ENCODE results near the gene TBC1D8B.

TBC1D8B gene

DNA sequence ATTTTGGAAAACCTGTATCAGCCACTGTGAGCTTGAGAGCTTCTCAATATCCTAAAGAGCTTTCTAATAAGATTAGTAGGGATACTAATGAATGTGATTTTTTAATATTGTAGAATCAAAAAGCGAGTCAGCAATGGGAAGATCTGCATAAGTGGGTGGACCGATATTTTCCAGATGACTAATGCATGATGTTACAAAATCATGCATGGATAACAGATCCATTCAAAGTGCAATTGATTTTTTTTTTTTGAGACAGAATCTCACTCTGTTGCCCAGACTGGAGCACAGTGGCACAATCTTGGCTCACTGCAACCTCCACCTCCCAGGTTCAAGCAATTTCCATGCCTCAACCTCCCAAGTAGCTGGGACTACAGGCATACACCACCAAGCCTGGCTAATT is 110.4 kb downstream of the TBC1D8B start:
- TF ChIP-seq GATA2 (IDR thresholded peaks at IDR 0.05; ENCODE audit: low read depth, low read length), result no peak
- TF ChIP-seq GATA3 (IDR thresholded peaks at IDR 0.05; ENCODE audit: low read depth, low read length), result no peak

DNA sequence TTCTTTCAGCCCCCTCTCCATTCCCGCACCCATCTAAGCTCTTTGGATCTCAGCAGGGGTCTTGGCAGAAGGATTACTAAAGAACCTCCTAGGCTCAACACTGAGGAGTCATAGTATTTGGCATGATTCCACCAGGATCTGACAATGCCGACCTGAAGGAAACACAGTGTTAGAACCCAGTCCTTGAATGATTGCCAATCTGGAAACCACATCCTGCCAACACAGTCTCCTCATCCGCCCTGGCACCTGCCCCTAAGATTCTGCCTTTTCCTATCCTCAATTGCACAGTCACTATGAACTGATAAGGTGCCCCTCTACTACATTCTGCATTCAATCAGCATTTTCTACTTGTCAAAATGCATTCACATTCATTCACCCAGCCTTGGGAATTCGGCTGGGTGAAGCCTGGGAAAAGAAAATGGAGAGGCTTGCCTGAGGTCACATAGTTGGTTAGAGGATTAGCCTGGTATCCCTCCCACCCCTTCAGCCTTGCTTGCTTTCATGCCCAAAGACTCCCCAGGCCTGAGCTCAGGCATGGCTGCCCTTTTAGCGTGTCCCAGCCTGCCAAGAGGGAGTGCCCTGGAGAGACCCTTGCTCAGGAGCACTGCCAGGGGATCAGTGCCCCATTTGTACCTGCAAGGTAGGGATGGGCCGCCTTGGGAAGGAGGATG is 115.5 kb downstream of the TBC1D8B start:
- no peak for TF ChIP-seq GATA2 (IDR thresholded peaks at IDR 0.05; ENCODE audit: low read depth, low read length)
- no peak for TF ChIP-seq GATA3 (IDR thresholded peaks at IDR 0.05; ENCODE audit: low read depth, low read length)

DNA sequence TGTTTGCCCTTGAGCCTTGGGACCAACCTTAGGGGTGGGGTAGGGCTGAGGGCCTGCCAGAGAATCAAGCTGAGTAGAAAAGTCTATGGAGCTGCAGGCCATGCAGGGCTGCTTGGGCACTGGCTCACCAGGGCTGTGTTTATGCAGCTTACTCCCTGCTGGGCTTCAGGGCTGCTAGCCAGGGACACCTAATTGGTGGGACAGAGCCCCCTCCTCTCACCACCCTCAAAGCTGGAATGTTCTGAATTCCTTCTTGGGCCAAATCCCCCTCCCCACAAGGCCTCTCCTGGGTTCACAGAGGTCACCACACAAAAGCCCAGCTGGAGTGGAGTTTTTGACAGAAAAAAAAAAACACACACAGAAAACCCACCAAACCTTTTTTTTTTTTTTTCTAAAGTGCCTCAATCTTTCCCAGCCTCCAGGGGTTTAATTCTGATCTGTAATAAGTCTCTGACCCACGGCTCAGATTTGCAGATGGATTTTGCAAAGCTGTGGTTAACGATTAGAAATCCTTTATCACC is 117.5 kb downstream of the TBC1D8B start, which contains the start of gene CLDN2:
Gene CLDN2 (plus strand): TSS at position 471 of the 521 bp plus-strand sequence. CDS start 7,827 bp downstream, outside the sequence.
- TF ChIP-seq GATA2 (IDR thresholded peaks at IDR 0.05; ENCODE audit: low read depth, low read length) (no peak), GATA3 (IDR thresholded peaks at IDR 0.05; ENCODE audit: low read depth, low read length) (no peak)

DNA sequence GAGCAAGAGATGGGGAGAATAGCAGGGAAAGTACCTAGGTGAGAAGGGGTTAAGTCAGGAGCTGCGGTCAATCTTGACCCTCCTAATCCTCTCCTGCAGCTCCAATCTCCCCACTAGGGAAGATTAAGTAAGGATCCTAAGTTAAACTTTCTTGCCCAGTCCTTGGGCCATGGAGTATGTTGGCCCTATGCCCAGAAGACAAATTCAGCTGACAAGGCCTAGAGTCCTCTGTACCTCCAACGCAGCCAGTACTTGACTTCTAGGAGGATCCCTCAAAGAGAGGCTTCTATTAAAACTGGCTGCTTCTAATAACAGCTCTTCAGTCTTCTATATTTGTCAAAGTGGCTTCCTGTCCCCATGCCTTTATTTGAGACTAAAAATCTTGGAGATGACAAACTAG is 119.2 kb downstream of the TBC1D8B start:
- no peak for TF ChIP-seq GATA2 (IDR thresholded peaks at IDR 0.05; ENCODE audit: low read depth, low read length)
- TF ChIP-seq GATA3 (IDR thresholded peaks at IDR 0.05; ENCODE audit: low read depth, low read length), result no peak
